Trophoblast cell (in vitro differentiated cells and primary cell): Measurements from ENCODE around the gene GIN1.
A peak's percentile ranks its signal among the peaks of the same experiment; 100 is the strongest.

ENCODE experiments used
- DNase-seq, 2 donors: peaks; one replicate each; pipeline ENCODE4 v3.0.0-alpha.2; 2016
- H2AFZ ChIP-seq: 2 replicates; pipeline ENCODE4 v1.6.1; 2013; ENCODE audit warnings: low read length, moderate library complexity, mild to moderate bottlenecking; ENCODE audit not compliant: insufficient read depth, poor library complexity
- H2AK5ac ChIP-seq: 2 replicates; pipeline ENCODE4 v1.6.1; 2013; ENCODE audit warnings: mild to moderate bottlenecking, low read length
- H2BK120ac ChIP-seq: 2 replicates; pipeline ENCODE4 v1.6.1; 2013; ENCODE audit warnings: low read length, mild to moderate bottlenecking, moderate library complexity; ENCODE audit not compliant: insufficient read depth, poor library complexity
- H2BK12ac ChIP-seq: 2 replicates; pipeline ENCODE4 v1.6.1; 2013; ENCODE audit warnings: mild to moderate bottlenecking, low read length, moderate library complexity
- H2BK5ac ChIP-seq: 2 replicates; pipeline ENCODE4 v1.6.1; 2013; ENCODE audit warnings: low read length, low read depth, moderate library complexity, mild to moderate bottlenecking; ENCODE audit not compliant: poor library complexity
- H3K14ac ChIP-seq: 2 replicates; pipeline ENCODE4 v1.6.1; 2013; ENCODE audit warnings: mild to moderate bottlenecking, low read length
- H3K18ac ChIP-seq: 2 replicates; pipeline ENCODE4 v1.6.1; 2013; ENCODE audit warnings: mild to moderate bottlenecking, low read length
- H3K23ac ChIP-seq: 2 replicates; pipeline ENCODE4 v1.6.1; 2013; ENCODE audit warnings: low read length
- H3K27ac ChIP-seq: 2 replicates; pipeline ENCODE4 v1.5.1; 2013; ENCODE audit warnings: low read depth, mild to moderate bottlenecking, inconsistent platforms, low read length, moderate library complexity
- H3K27me3 ChIP-seq: 2 replicates; pipeline ENCODE4 v1.6.1; 2013; ENCODE audit warnings: inconsistent platforms, mild to moderate bottlenecking, low read length, moderate library complexity; ENCODE audit not compliant: insufficient read depth
- H3K36me3 ChIP-seq, 2 experiments: 1 replicate in 1 of 2; 2 replicates in 1 of 2; pipeline ENCODE4 v1.6.1; 2013; ENCODE audit warnings: low read length in 2 of 2, mild to moderate bottlenecking in 2 of 2, moderate library complexity in 1 of 2; ENCODE audit not compliant: insufficient read depth in 2 of 2, control insufficient read depth in 1 of 2
- H3K4ac ChIP-seq: 2 replicates; pipeline ENCODE4 v1.6.1; 2013; ENCODE audit warnings: low read depth, mild to moderate bottlenecking, low read length, moderate library complexity
- H3K4me1 ChIP-seq, 2 experiments: 1 replicate in 1 of 2; 2 replicates in 1 of 2; pipeline ENCODE4 v1.6.1; 2013; ENCODE audit warnings: low read length in 2 of 2, mild to moderate bottlenecking in 2 of 2, moderate library complexity in 1 of 2; ENCODE audit not compliant: insufficient read depth in 2 of 2, control insufficient read depth in 1 of 2
- H3K4me2 ChIP-seq: 2 replicates; pipeline ENCODE4 v1.6.1; 2013; ENCODE audit warnings: inconsistent platforms, mild to moderate bottlenecking, low read length, moderate library complexity
- H3K4me3 ChIP-seq: 2 replicates; pipeline ENCODE4 v1.5.1; 2013; ENCODE audit warnings: mild to moderate bottlenecking, low read depth, low read length, inconsistent platforms
- H3K79me1 ChIP-seq: one replicate; pipeline ENCODE4 v1.6.1; 2013; ENCODE audit warnings: low read length
- H3K79me2 ChIP-seq: 2 replicates; pipeline ENCODE4 v1.6.1; 2013; ENCODE audit warnings: low read length, mild to moderate bottlenecking; ENCODE audit not compliant: control insufficient read depth, insufficient read depth, poor library complexity
- H3K9ac ChIP-seq: 2 replicates; pipeline ENCODE4 v1.6.1; 2013; ENCODE audit warnings: mild to moderate bottlenecking, low read length
- H3K9me3 ChIP-seq: 2 replicates; pipeline ENCODE4 v1.6.1; 2013; ENCODE audit warnings: low read depth, mild to moderate bottlenecking, control low read depth, inconsistent platforms, low read length; ENCODE audit not compliant: insufficient read depth
- H4K12ac ChIP-seq: 2 replicates; pipeline ENCODE4 v1.6.1; 2013; ENCODE audit warnings: low read depth, mild to moderate bottlenecking, low read length, moderate library complexity
- H4K8ac ChIP-seq: 2 replicates; pipeline ENCODE4 v1.6.1; 2013; ENCODE audit warnings: low read depth, mild to moderate bottlenecking, low read length, moderate library complexity
- H4K91ac ChIP-seq: one replicate; pipeline ENCODE4 v1.6.1; 2013; ENCODE audit warnings: low read depth, mild to moderate bottlenecking, low read length, moderate library complexity
- WGBS: extraction: QIAGEN DNeasy Blood & Tissue Kit; methylation state at CpG from one replicate; pipeline ENCODE4 v1.1.7; 2013; ENCODE audit warnings: missing lambda C conversion rate; ENCODE audit not compliant: insufficient read length, insufficient coverage; ENCODE audit errors: extremely low coverage; 5-methylcytosine and 5-hydroxymethylcytosine counted together

Gene GIN1

DNA sequence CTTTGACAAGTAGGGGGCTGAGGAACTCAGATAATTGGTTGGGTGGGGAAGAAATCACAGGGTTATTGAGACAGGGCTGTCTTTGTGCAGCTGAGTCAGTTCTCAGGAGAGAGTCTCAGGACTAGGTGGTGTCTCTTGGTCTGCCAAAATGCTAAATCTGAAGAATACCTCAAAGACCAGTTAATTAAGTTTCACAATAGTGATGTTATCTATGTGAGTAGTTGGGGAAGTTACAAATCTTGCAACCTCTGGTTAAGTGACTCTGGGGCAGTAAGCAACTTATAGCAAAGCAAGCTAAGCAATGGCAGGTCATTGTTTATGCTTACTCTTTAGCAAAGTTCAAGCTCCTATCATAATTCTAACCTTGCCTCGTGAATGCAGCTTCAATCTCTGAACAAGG, 53.6 kb downstream of the GIN1 start:
- no peak overlapping the region for H4K8ac ChIP-seq

DNA sequence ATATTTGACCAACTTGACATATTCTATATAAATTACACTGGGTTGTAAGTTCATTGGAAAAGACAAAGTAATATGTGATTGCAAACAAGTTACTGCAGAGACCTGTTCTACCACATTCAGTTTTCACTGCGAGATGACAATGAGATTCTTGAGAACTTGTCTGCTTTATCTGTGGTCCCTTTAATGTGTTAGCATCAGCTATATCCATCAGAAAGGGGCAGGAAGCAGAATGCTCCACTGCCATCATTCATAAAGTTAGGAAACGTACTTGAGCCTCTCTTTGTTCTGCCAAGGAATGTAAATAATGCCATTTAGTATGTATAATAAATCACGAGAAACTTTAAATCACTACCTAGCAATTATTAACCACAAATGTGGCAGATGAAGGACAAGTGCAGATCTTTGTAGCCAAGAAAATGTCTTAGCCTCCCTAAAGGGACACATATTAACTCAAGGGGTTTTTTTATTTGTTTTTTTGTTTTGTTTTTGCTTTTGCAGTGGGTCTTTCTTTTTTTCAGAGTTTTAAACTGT, 59.4 kb downstream of the GIN1 start:
- H3K36me3 ChIP-seq = no peaks in the 10 kb centered on the region
- no peak overlapping the region for H3K14ac ChIP-seq
- no CpG with 5 or more reads among the region's 3 CpGs for WGBS

More for the DNA sequence above, 53.6 kb downstream of the GIN1 start:
- no peak overlapping the region for H3K4ac ChIP-seq
- no peaks in the 10 kb centered on the region for H3K4me1 ChIP-seq
- no peak overlapping the region for H4K91ac ChIP-seq
- no peak overlapping the region for H2AFZ ChIP-seq
- no peak overlapping the region for H3K4me3 ChIP-seq
- no CpG with 5 or more reads among the region's 1 CpG for WGBS
- no peaks in the 10 kb centered on the region for H3K36me3 ChIP-seq
- H3K18ac ChIP-seq = no peak overlapping the region
- H2BK5ac ChIP-seq = no peak overlapping the region
- no peak overlapping the region for H2BK120ac ChIP-seq
- H3K27me3 ChIP-seq = no peaks in the 10 kb centered on the region
- H3K4me2 ChIP-seq = no peak overlapping the region
- H3K23ac ChIP-seq = no peak overlapping the region
- no peak overlapping the region for H4K12ac ChIP-seq
- H3K79me1 ChIP-seq = no peaks in the 10 kb centered on the region
- H3K9me3 ChIP-seq = no peaks in the 10 kb centered on the region
- H3K27ac ChIP-seq = no peak overlapping the region
- no peak overlapping the region for H3K14ac ChIP-seq
- DNase-seq = peak in 1 of 2 donors; percentile 17
- H3K79me2 ChIP-seq = no peaks in the 10 kb centered on the region
- H3K9ac ChIP-seq = no peak overlapping the region
- H2AK5ac ChIP-seq = no peak overlapping the region
- no peak overlapping the region for H2BK12ac ChIP-seq

DNA sequence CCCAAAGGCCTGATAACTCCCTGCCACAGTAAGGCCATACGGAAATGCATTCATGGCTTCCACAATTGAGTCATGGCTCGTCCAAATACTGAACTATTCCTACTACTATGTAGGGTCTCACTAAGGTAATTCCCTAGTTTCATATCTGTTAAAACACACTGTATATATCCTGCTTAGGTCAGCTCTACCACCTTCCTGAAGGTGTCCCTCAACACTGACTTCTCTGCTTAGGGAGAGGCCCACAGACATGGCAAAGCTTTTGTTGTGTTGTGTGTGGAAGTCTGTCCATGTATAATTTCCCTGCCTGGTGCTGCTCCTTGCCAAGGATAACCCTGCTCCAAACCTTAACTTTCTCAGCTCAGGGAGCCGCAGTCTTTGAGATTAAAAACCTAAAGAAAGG, 60.4 kb downstream of the GIN1 start:
- no CpG with 5 or more reads among the region's 3 CpGs for WGBS
- Histone ChIP-seq H2AFZ (no peak overlapping the region), H3K23ac (no peak overlapping the region)

More for the DNA sequence above, 59.4 kb downstream of the GIN1 start:
- Histone ChIP-seq H3K79me2 (no peaks in the 10 kb centered on the region), H3K27me3 (no peaks in the 10 kb centered on the region), H3K4me3 (no peak overlapping the region), H2BK120ac (no peak overlapping the region), H4K91ac (no peak overlapping the region), H3K9ac (no peak overlapping the region), H4K8ac (no peak overlapping the region), H3K23ac (no peak overlapping the region), H3K4me2 (no peak overlapping the region), H3K79me1 (peaks cover 2% of the 10 kb centered on the region), H3K4me1 (peaks cover 0 to 1% of the 10 kb centered on the region in 2 experiments), H2AFZ (no peak overlapping the region), H2BK5ac (no peak overlapping the region), H3K27ac (no peak overlapping the region), H2BK12ac (no peak overlapping the region), H3K9me3 (no peaks in the 10 kb centered on the region), H3K4ac (no peak overlapping the region), H4K12ac (no peak overlapping the region), H2AK5ac (no peak overlapping the region), H3K18ac (no peak overlapping the region)
- peak in 1 of 2 donors; percentile 12 for DNase-seq

DNA sequence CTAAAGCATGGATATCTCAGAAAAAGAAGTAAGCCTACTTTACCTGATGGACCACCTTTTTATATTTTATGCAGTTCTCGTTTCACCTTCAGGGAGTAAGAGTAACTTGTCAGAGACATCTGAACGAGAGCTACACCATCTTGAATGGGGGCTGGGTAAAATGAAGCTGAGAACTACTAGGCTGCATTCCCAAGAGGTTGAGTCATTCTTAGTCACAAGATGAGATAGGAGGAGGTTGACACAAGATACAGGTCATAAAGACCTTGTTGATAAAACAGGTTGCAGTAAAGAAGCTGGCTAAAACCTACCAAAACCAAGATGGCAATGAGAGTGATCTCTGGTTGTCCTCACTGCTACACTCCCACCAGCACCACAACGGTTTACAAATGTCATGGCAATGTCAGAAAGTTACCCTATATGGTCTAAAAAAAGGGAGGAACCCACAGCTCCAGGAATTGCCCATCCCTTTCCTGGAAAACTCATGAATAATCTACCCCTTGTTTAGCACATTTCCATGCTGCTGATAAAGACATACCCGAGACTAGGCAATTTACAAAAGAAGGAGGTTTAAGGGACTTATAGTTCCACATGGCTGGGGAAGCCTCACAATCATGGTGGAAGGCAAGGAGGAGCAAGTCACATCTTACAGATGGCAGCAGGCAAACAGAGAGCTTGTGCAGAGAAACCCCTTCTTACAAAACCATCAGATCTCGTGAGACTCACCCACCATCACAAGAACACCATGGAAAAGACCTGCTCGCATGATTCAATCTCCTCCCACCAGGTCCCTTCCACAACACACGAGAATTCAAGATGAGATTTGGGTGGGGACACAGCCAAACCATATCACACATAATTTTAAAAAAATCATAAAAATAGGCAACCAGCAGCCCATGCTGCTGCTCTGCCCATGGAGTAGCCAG, 62.5 kb downstream of the GIN1 start:
- H3K79me2 ChIP-seq = no peaks in the 10 kb centered on the region
- H3K4ac ChIP-seq = no peak overlapping the region
- H3K9ac ChIP-seq = no peak overlapping the region
- H3K9me3 ChIP-seq = no peaks in the 10 kb centered on the region
- no peaks in the 10 kb centered on the region for H3K27me3 ChIP-seq
- DNase-seq = peak; percentile 13 to 70
- H3K27ac ChIP-seq = no peak overlapping the region
- no peak overlapping the region for H3K23ac ChIP-seq
- no peak overlapping the region for H2BK12ac ChIP-seq
- H3K4me2 ChIP-seq = no peak overlapping the region
- peaks cover 2% of the 10 kb centered on the region for H3K79me1 ChIP-seq
- H3K14ac ChIP-seq = no peak overlapping the region
- H2AFZ ChIP-seq = no peak overlapping the region
- peaks cover 0 to 1% of the 10 kb centered on the region in 2 experiments for H3K4me1 ChIP-seq
- H3K18ac ChIP-seq = no peak overlapping the region
- H3K4me3 ChIP-seq = no peak overlapping the region
- WGBS = no CpG with 5 or more reads among the region's 7 CpGs
- no peak overlapping the region for H2AK5ac ChIP-seq
- H3K36me3 ChIP-seq = no peaks in the 10 kb centered on the region
- no peak overlapping the region for H4K91ac ChIP-seq
- H4K8ac ChIP-seq = no peak overlapping the region
- H2BK5ac ChIP-seq = no peak overlapping the region
- H2BK120ac ChIP-seq = peak overlapping the region; percentile 11
- no peak overlapping the region for H4K12ac ChIP-seq

More for the DNA sequence above, 60.4 kb downstream of the GIN1 start:
- H4K91ac ChIP-seq = peak overlapping the region; percentile 32
- H3K79me2 ChIP-seq = no peaks in the 10 kb centered on the region
- H3K27ac ChIP-seq = no peak overlapping the region
- no peaks in the 10 kb centered on the region for H3K9me3 ChIP-seq
- no peak overlapping the region for H3K14ac ChIP-seq
- H3K4me3 ChIP-seq = no peak overlapping the region
- no peak overlapping the region for H3K4me2 ChIP-seq
- no peaks in the 10 kb centered on the region for H3K27me3 ChIP-seq
- no peak overlapping the region for H3K9ac ChIP-seq
- no peak overlapping the region for H4K8ac ChIP-seq
- peaks cover 0 to 1% of the 10 kb centered on the region in 2 experiments for H3K4me1 ChIP-seq
- DNase-seq = no peak
- H2BK120ac ChIP-seq = peak overlapping the region; percentile 73
- peak overlapping the region; percentile 27 for H2BK5ac ChIP-seq
- no peak overlapping the region for H3K4ac ChIP-seq
- H3K79me1 ChIP-seq = peaks cover 2% of the 10 kb centered on the region
- no peaks in the 10 kb centered on the region for H3K36me3 ChIP-seq
- no peak overlapping the region for H3K18ac ChIP-seq
- peak overlapping the region; percentile 84 for H2BK12ac ChIP-seq
- H4K12ac ChIP-seq = no peak overlapping the region
- no peak overlapping the region for H2AK5ac ChIP-seq
